Esophagus muscularis mucosa (tissue), 4 donors: ENCODE data around the gene TEX48.

Source experiments
- CTCF ChIP-seq, 3 experiments: fragments of 200-600 bp in 2 of 3; fragments of 450-650 bp in 1 of 3; sonication (generic) in 2 of 3; IDR thresholded peaks; one replicate each; pipeline ENCODE4 v1.5.1; 2017 to 2019; ENCODE audit warnings: antibody characterized with exemption in 3 of 3, mild to moderate bottlenecking in 2 of 3, moderate library complexity in 1 of 3
- EP300 ChIP-seq: sonication (generic); formaldehyde crosslinking; IDR thresholded peaks from one replicate; pipeline ENCODE4 v1.6.1; 2017; ENCODE audit warnings: antibody characterized with exemption
- POLR2A ChIP-seq: fragments of 450-650 bp; IDR thresholded peaks from one replicate; pipeline ENCODE4 v1.6.1; 2017; ENCODE audit warnings: antibody characterized with exemption, moderate library complexity, mild to moderate bottlenecking, low read depth
- POLR2AphosphoS5 ChIP-seq, 2 donors: sonication (generic); formaldehyde crosslinking; IDR thresholded peaks; one replicate each; pipeline ENCODE4 v1.6.1; 2017; ENCODE audit warnings: antibody characterized with exemption in 2 of 2

- TF ChIP-seq CTCF (IDR thresholded peaks at IDR 0.05) = no peak
- TF ChIP-seq POLR2AphosphoS5 (IDR thresholded peaks at IDR 0.05) = no peak
- no peak for TF ChIP-seq POLR2A
- TF ChIP-seq EP300 = no peak
Observed at GRCh38 chr9:114652776-114653555, 29.0 kb downstream of the TEX48 start.
